ENCODE results near the gene AFF3.

- no peak for TF ChIP-seq PATZ1 (CRISPR knock-in tag; IDR thresholded peaks at IDR 0.05; ENCODE audit: borderline replicate concordance)
- TF ChIP-seq ISL1 (CRISPR knock-in tag; IDR thresholded peaks at IDR 0.05): no peak
- no peak for TF ChIP-seq ZNF70 (CRISPR knock-in tag; IDR thresholded peaks at IDR 0.05)
- TF ChIP-seq ESRRG (CRISPR knock-in tag; IDR thresholded peaks at IDR 0.05): no peak
- no peak for TF ChIP-seq SNAI2 (CRISPR knock-in tag; IDR thresholded peaks at IDR 0.05)
- TF ChIP-seq CREB5 (CRISPR knock-in tag; IDR thresholded peaks at IDR 0.05; ENCODE audit: low read depth): no peak
- no peak for TF ChIP-seq GLIS3 (CRISPR knock-in tag; IDR thresholded peaks at IDR 0.05)
- no peak for TF ChIP-seq POU6F1 (CRISPR knock-in tag; IDR thresholded peaks at IDR 0.05; ENCODE audit: borderline replicate concordance, low read depth)
Measured at GRCh38 chr2:99522157-99522556, 620.2 kb downstream of the AFF3 start.

All from SK-N-SH treated with all-trans-retinoic acid at 6 μM for 48 hours (cell line).